Ovary (tissue), 3 donors: Measurements from ENCODE around the gene PRR30.

Source experiments
- CTCF ChIP-seq, 3 donors: fragments of 450-650 bp in 2 of 3; fragments of 200-600 bp in 1 of 3; IDR thresholded peaks; one replicate each; pipeline versions ENCODE4 v1.5.1 to v1.8.0; 2016 to 2022; ENCODE audit warnings: antibody characterized with exemption in 3 of 3, mild to moderate bottlenecking in 1 of 3
- EP300 ChIP-seq: sonication (generic); formaldehyde crosslinking; IDR thresholded peaks from one replicate; pipeline ENCODE4 v1.6.1; 2017; ENCODE audit warnings: antibody characterized with exemption
- POLR2A ChIP-seq: fragments of 450-650 bp; IDR thresholded peaks from one replicate; pipeline ENCODE4 v1.6.1; 2017; ENCODE audit warnings: antibody characterized with exemption, mild to moderate bottlenecking, moderate library complexity
- donor health status: DM: no; HTN: no; CAD: no.

- no peak for TF ChIP-seq CTCF (IDR thresholded peaks at IDR 0.05)
- TF ChIP-seq POLR2A = peak; percentile 34
- no peak for TF ChIP-seq EP300
Measured at GRCh38 chr2:27148801-27149439, 9.7 kb upstream of the PRR30 start, which contains the start of gene TCF23.
